WERI-Rb-1 (cell line): ENCODE results near the gene NPHP1.
"Not testable (repeated sequence)": the region's sequence is repeated elsewhere in the genome, so short reads cannot be mapped to it uniquely, and the experiment has no call there.

ENCODE experiments used
- DNase-seq: peaks from one replicate; pipeline ENCODE4 v3.0.0-alpha.2; 2020
- H3K27ac ChIP-seq: fragments of 250-450 bp; sonication (Bioruptor Pico); 2 replicates; pipeline ENCODE4 v1.5.1; 2020; ENCODE audit warnings: mild to moderate bottlenecking, moderate library complexity
- H3K27me3 ChIP-seq: fragments of 250-450 bp; sonication (Bioruptor Pico); 2 replicates; pipeline ENCODE4 v1.5.1; 2021; ENCODE audit warnings: mild to moderate bottlenecking, low read depth, moderate library complexity; ENCODE audit not compliant: insufficient read depth, severe bottlenecking
- H3K36me3 ChIP-seq: fragments of 250-450 bp; sonication (Bioruptor Pico); 2 replicates; pipeline ENCODE4 v1.5.1; 2020; ENCODE audit warnings: mild to moderate bottlenecking, moderate library complexity
- H3K4me3 ChIP-seq: 2 replicates; pipeline ENCODE4 v1.5.1; 2011; ENCODE audit warnings: low read depth, mild to moderate bottlenecking, control low read depth, low read length
- H3K9me3 ChIP-seq: fragments of 250-450 bp; sonication (Bioruptor Pico); 2 replicates; pipeline ENCODE4 v1.5.1; 2021; ENCODE audit warnings: mild to moderate bottlenecking, moderate library complexity; ENCODE audit not compliant: severe bottlenecking
- TF ChIP-seq, protein P1 (sequence below): IDR thresholded peaks from 2 replicates; pipeline ENCODE4 v1.5.1; 2011; ENCODE audit warnings: low read depth, mild to moderate bottlenecking, control low read depth, inconsistent platforms, low read length

The NPHP1 gene

GRCh38 chr2:110099471-110100225, 105.2 kb downstream of the NPHP1 start:
- DNase-seq, result no peak
- H3K27me3 ChIP-seq, result peaks cover 36% of the 10 kb centered on the region
- no peak overlapping the region for H3K27ac ChIP-seq
- H3K36me3 ChIP-seq, result no peaks in the 10 kb centered on the region
- no peak overlapping the region for H3K4me3 ChIP-seq
- TF ChIP-seq, protein P1, sequence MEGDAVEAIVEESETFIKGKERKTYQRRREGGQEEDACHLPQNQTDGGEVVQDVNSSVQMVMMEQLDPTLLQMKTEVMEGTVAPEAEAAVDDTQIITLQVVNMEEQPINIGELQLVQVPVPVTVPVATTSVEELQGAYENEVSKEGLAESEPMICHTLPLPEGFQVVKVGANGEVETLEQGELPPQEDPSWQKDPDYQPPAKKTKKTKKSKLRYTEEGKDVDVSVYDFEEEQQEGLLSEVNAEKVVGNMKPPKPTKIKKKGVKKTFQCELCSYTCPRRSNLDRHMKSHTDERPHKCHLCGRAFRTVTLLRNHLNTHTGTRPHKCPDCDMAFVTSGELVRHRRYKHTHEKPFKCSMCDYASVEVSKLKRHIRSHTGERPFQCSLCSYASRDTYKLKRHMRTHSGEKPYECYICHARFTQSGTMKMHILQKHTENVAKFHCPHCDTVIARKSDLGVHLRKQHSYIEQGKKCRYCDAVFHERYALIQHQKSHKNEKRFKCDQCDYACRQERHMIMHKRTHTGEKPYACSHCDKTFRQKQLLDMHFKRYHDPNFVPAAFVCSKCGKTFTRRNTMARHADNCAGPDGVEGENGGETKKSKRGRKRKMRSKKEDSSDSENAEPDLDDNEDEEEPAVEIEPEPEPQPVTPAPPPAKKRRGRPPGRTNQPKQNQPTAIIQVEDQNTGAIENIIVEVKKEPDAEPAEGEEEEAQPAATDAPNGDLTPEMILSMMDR, result no peak
- no peaks in the 10 kb centered on the region for H3K9me3 ChIP-seq

DNA sequence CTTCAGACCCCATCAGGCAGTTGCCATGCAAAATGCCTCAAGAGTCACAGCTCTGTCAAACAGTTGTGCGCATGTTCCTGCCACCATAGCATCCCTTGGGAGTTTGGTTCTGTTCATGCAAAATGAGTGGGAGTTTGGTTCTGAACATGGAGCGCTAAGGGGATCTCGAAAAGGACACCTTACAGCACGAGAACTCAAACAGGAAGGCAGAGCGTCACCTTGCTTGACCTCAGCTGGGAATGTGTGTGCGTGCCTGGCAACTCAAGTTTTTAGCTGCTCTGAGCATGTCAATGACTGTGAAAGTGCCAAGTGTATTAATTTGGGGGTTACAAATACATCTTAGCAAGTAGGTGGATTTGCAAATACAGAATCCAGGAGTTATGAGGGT, 105.8 kb downstream of the NPHP1 start:
- no peak overlapping the region for H3K4me3 ChIP-seq
- no peak for DNase-seq
- H3K36me3 ChIP-seq, result no peaks in the 10 kb centered on the region
- TF ChIP-seq, protein P1, result no peak
- H3K27ac ChIP-seq, result no peak overlapping the region
- no peaks in the 10 kb centered on the region for H3K9me3 ChIP-seq
- H3K27me3 ChIP-seq, result peaks cover 32% of the 10 kb centered on the region

DNA sequence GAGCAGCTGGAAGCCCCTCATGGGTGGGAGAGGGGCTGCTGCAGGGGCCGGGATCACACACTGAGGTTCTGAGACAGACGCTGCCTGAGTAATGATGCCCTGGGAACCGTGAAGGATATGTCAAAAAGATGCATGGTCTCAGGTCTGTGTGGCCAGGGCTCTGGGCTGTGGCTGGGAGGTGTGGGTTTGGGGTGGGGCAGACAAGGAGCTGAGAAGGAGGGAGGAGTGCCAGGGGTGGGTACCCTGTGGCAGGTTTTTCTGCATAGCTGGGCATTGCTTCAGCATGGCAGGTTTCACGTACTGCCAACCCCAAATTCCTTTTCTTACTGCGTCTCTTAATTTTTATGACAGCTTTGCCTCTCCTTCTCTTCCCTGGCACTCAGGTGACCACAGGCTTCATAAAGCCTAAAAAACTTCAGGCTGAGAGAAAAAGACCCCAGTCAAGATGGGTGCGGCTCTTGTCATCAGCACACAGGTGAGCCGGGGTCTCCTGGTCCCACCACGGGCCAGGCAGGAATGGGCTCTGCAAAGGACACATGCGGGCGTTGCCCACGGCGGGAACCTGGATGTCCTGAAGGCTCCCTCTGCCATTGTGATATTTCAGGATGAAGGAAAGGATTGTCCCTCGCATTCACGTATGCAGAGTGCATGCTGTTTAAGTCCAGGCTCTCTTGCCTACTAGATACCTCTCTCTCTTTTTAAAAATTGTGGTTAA, 107.2 kb downstream of the NPHP1 start:
- Histone ChIP-seq H3K27ac (no peak overlapping the region), H3K9me3 (no peaks in the 10 kb centered on the region)
- TF ChIP-seq, protein P1, result no peak

GRCh38 chr2:110095994-110096633, 108.7 kb downstream of the NPHP1 start:
- Histone ChIP-seq H3K36me3 (no peaks in the 10 kb centered on the region), H3K27ac (no peak overlapping the region), H3K4me3 (no peak overlapping the region), H3K27me3 (peaks cover 20% of the 10 kb centered on the region), H3K9me3 (no peaks in the 10 kb centered on the region)
- TF ChIP-seq, protein P1, result no peak
- DNase-seq, result no peak

More for the DNA sequence above, 107.2 kb downstream of the NPHP1 start:
- Histone ChIP-seq H3K36me3 (no peaks in the 10 kb centered on the region), H3K27me3 (peaks cover 30% of the 10 kb centered on the region), H3K4me3 (no peak overlapping the region)
- DNase-seq, result no peak

DNA sequence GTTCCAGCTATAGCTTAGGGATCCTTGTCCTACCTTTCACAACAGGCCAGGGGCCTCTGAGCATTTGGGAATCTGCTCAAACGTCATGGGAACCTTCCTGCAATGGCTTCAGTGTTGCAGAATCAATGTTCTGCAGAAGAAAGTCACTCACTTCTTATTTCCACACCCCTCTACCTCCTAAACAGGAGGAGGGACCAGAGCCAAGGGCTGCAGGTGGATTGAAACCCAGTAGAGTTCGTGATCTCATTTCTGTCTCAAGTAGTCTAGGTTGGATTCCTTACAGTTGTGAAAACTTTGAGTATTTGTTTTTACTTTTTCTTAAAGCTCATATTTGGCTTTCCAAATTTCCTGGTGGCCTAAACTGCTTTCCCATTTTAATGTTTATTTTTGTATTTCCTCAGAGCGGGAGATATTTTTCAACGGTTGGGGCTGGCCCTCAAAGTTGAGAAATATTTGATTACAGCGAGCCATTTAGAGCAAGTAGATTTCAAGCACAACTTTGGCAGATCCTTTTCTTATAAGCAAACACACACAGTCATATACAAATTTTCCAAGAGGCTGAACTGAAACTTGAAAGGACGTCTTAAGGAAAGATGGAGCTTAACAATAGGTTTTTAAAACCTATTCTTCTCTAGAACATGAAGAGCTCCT, 109.8 kb downstream of the NPHP1 start:
- DNase-seq, H3K27ac ChIP-seq, H3K36me3 ChIP-seq, H3K9me3 ChIP-seq, H3K4me3 ChIP-seq: not testable (repeated sequence)
- H3K27me3 ChIP-seq, result peaks cover 15% of the 10 kb centered on the region

- H3K27me3 ChIP-seq, result peaks cover 12% of the 10 kb centered on the region
- DNase-seq, H3K27ac ChIP-seq, H3K9me3 ChIP-seq, H3K36me3 ChIP-seq, H3K4me3 ChIP-seq: not testable (repeated sequence)
These were observed 110.9 kb downstream of the NPHP1 start for GRCh38 chr2:110093924-110094323.

DNA sequence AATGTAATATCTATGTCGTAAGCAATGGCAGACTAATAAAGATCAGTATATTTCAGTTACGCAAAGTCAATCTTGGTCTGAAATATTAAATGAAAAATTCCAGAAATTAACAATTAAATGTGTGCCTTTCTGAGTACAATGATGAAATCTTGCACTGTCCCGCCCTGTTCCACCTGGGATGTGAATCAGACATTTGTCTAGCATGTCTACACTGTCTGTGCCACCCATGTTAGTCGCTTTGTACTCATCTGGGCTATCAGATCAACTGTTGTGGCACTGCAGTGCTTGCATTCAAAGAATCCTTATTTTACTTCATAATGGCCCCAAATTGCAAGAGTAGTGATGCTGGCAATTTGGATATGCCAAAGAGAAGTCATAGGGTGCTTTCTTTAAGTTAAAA, 114.6 kb downstream of the NPHP1 start:
- H3K36me3 ChIP-seq, H3K4me3 ChIP-seq, H3K9me3 ChIP-seq, H3K27ac ChIP-seq, H3K27me3 ChIP-seq, DNase-seq: not testable (repeated sequence)

DNA sequence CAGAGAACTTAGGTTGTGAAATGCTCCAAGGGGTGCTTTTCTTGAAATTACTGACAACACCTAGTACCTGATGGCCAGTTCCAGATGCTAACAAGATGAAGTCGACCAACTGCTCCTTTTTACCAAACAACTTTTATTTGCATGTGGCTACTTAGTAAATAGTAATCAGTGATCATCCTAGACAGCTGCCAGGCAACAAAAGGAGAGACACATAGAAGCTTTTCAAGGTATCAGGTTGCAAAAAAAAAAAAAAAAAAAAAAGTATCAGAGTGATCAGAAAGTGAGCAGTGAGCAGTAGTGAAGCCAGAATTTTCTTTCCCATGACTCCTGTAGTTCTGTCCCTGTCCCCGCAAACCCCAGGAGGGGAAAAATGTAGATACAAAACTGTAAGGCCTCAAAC, 121.1 kb downstream of the NPHP1 start:
- H3K4me3 ChIP-seq, H3K36me3 ChIP-seq, H3K27me3 ChIP-seq, DNase-seq, H3K27ac ChIP-seq, H3K9me3 ChIP-seq: not testable (repeated sequence)

DNA sequence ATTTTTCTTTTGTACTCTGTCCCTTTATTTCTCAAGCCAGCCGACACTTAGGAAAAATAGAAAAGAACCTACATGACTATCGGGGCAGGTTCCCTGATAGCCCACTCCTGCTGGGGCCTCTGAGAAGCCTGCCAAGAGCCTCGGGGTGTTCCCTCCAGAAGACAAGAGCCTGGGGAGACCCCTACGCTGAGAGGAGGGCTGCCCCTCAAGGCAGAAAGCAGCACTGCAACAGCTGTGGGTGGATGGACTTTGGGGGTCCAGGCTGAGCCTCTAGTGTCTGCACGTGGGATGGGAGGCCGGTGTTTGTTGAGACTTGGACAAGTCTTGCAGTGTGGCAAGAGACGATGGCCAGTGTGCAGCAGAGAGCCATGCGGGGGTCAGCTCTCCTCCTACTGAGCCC, 121.7 kb downstream of the NPHP1 start:
- not testable (repeated sequence) for H3K27ac ChIP-seq, DNase-seq, H3K4me3 ChIP-seq, H3K27me3 ChIP-seq, H3K9me3 ChIP-seq, H3K36me3 ChIP-seq

- not testable (repeated sequence) for H3K27ac ChIP-seq, H3K4me3 ChIP-seq, H3K9me3 ChIP-seq, H3K27me3 ChIP-seq, H3K36me3 ChIP-seq, DNase-seq
These were observed 126.7 kb downstream of the NPHP1 start for GRCh38 chr2:110078104-110078503.
